Mesenteric fat pad (tissue), 1 donor: ENCODE data around the gene TBC1D2B. TPM values are rescaled to one million over a fixed set of nuclear protein-coding genes. Genes with fewer than 3 reads are reported as not detected.
"Not testable (repeated sequence)": the region's sequence is repeated elsewhere in the genome, so short reads cannot be mapped to it uniquely, and the experiment has no call there.

Experiments
- DNase-seq: peaks from one replicate; pipeline ENCODE4 v3.0.0-alpha.2; 2020; ENCODE audit warnings: low spot score
- total RNA-seq: library from RNA; stranded (reverse); fragmentation: NEBNext Ultra II Directional; extraction: Animal tissue kit (Norgen Biotek cat#: 25700); gene quantifications from one replicate; pipeline ENCODE4 v1.2.1, GENCODE V29; 2021
- donor health status: DM: yes; HTN: yes; CAD: no.

Gene TBC1D2B
- total RNA-seq, 1 donor from 2014 or later, result 82.0 TPM

DNA sequence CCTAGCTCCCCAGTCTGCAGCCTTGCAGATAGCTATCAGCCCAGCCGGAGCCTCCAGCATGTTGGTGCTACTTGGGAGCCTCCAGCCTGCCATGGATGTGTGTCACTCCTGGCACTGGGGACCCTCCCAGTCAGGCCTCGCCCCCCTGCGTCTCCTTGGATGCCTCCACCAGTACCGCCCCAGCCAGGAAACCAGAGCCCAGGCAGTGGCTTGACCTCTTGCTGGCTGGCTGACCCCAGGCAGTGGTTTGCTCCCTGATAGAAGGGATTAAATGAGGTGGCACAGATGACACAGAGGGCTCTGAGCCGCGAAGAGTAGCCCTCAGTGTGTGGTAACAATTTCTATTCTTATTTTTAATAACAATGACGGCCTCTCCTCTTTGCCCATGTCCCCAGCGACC is 98.4 kb downstream of the TBC1D2B start:
- peak; percentile 69 for DNase-seq

DNA sequence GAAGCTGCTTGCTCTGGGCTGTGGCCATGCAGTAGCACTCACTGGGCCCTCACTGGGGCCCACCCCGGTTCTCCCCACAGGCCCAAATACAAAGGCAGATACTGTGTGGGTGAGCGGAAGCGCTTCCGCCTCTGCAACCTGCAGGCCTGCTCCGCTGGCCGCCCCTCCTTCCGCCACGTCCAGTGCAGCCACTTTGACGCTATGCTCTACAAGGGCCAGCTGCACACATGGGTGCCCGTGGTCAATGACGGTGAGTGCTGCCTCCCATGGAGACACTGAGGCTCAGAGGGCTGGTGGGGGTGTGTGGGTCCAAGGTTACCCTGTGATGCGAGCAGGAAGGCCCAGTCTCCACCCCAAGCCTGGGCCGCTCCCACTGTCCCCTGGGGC is 98.8 kb downstream of the TBC1D2B start:
- not testable (repeated sequence) for DNase-seq

DNA sequence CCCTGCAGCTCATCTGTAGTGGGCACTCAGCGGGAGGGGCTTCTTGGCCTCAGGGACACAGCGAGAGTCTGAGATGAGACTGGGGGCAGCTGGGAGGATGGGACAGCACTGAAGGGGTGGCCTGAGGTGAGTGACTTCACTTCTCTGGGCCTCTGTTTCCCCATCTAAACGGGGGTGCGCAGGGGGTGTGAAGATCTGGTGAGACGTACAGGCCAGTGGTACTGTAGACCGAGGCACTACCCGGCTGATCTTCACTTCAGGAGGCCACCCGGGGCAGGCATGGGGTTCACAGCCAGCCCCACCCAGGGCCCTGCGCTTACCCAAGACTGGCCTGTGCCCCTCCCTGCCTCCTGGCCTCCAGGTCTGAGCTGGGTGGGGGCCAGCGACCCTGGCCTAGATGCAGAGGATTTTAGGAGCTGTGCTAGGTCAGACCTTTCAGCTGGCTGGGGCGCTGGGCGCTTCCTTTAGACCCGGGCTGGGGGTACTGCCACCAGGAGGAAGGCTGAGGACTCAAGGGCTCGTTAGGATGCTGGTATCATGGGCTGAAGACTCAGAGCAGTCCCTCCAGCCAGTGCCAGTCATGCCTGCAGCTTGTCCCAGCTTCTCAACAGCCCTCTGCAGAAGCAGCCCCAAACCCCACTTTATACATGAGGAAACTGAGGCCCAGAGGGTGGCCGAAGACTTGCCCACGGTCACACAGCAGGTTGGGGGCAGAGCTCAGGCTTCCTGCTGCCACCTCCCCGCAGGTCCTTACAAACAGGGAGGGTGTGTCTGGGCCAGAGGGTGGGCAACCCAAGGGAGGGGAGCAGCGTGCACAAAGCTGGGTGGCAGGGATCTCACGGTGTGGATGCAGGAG is 99.4 kb downstream of the TBC1D2B start:
- DNase-seq, result peak; percentile 88

DNA sequence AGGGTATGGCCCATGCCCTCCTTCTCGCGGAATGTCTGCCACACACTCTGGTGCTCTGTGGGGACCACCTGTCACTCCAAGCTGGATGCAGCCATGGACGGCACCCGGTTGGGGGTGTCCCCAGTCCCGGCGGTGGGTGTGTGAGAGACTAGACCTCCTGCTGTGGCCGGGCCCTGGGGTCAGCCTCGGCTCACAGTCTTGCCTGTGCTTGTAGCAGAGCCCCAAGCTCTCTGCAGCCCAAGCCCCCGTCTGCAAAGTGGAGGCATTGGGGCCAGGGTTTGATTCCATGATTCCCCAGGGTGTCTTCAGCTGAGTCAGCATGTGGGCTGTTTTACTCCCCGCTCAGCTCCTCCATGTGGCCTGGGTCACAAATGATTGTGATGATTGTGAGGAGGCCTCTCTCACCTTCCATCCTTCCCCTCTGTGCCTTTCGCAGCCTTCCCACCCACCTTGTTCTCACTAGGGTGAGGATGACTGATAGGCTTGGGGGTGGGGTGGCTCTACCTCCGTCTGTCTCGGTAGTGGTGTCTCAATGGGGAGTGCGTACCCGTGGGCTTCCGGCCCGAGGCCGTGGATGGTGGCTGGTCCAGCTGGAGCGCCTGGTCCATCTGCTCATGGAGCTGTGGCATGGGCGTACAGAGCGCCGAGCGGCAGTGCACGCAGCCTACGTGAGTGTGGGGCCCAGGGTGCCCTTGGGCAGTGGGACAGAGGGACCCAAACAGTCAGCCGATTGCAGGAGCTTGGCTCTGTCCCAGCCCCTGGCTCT is 100.6 kb downstream of the TBC1D2B start:
- peak; percentile 73 for DNase-seq

DNA sequence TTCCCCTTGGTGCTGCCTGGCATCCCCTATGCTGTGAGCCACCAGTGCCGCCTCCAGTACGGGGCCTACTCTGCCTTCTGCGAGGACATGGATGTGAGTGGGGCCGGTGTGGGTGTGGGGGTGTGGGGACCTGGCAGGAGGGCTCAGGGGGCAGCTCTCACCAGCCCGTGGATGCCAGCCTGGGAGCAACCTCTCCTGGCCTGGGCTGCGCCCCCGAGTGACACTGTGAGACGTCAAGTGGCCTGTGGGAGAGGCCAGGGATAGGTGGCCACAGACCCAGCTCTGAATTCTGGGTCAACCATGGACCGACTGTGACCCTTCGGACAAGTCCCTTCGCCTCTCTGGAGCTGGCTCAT is 101.4 kb downstream of the TBC1D2B start:
- peak; percentile 88 for DNase-seq

DNA sequence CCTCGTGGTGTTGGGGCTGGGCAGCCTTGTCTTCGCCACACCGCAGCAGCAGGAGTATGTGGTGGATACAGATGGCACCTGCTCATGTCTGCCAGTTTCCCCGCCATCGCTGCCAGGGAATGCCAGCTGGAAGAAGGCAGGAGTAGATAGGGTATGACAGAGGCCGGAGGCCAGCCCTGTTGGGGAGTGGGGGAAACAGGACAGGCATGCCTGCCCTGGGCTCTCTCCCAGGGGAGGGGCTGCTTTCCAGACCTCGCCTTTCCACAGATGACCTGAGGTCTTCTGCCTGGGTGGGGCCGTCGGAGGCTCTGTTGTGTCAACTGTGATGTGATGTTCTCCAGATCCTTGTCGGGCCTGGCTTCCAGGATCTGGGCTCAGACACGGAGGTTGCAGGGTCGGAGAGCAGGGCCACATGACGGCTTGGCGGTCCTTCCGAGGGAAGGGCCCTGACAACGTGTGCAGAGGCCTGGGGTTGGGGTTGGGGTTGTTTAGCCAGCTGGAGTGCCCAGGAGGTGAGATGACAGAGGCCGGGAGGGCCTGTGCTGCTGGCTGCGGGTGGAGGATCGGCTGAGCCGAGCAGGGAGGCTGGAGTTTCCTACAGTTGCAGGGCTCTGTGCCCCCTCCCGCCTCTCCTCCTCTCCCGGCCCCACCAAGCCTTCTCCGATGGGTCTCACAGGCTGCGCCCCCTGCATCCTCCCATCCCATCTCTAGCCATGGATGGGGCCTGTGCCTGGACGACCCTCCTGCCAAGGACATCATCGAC is 102.0 kb downstream of the TBC1D2B start:
- peak; percentile 87 for DNase-seq

DNA sequence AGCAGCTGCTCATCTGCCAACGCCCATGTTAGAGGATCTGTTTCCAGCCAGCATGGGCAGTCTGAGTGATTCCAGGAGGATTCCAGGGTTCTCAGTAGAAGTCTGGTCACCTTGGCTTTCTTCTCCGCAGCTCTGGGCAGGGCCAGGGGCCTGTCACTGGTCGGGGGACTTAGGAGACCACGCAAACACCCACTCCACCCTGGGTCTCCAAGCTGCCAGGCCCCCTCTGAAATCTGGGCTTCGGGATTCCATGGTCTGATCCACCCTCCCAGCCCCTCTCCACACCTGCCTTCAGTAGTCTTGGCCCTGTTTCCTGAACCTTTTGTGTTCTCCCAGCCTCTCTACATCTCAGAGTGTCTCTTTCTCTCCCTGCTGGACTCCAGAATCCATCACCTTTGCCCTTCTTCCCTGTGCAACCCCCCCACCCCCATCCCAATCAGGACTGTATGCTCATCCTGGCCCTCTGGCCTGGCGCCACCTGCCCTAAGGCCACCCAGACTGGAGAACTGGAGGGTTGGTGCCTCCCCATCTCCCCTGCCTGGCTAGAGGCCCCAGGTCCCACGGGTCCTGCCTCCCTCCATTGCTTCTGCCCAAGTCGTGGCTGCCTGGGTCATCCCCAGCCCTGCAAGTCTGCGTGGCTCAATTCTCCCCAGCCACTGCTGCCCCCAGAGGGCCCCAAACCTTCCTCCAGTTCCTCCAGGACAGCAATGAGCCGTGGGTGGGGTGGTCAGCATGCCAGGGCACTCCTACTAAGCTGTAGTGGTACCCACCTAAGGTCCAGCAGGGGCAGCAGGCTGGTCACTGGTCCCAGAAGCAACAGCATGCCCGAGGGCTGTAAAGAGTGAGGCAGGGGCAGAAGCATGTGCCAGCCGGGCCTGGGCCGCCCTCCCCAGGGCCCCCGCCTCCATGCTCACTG is 102.8 kb downstream of the TBC1D2B start:
- DNase-seq, result no peak

DNA sequence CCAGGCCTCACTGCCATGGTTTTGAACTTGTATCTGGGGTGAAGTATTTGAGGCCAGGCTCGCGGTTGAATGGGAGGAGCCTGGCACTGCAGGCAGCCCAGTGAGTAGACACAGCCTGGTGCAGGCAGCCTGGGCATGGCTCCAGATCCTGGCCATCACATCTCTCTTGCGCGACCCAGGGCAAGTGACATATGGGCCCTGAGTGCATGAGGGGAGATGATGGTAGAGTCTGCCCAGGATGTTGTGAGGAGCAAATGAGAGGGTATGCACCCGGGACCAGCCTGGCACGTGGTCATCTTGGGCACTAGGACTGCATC is 103.5 kb downstream of the TBC1D2B start:
- DNase-seq, result peak; percentile 83

DNA sequence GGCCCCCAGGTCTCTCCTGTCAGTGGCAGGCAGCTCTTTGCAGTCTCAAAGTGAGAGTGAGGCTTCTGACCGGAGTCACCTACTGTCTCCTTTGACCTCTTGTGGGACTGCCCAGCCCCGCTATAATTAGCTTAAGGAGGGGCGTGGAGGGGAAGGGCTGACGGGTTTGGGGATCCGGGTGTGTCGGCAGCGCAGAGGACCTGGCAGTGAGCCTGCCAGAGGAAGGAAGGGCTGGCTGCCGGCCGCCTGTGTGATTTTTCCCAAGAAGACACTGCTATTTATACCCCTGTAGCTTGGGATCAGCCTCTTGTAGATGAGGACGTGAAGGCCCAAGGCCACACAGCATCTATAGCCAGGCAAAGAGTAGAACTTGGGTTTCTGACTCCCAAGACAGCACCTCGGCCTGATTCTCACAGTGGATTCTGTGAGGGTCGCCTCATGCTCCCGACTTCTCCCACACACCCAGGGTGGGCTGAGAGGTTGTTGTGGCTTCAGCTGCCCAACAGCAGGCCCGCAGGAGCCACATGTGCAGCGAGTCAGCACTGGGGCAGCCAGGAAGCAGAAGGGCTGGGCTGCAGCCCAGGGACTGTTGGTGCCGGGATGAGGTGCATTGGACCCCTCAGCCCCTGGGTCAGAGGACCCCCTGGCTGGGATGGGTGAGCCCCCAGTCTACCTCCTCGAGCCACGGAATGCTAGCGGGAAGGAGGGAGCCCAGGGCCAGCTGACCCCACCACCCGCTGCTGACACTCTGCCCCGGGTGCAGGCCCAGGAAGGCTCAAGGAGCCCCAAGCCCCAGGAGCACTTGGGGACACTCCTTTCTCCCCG is 104.0 kb downstream of the TBC1D2B start:
- not testable (repeated sequence) for DNase-seq

DNA sequence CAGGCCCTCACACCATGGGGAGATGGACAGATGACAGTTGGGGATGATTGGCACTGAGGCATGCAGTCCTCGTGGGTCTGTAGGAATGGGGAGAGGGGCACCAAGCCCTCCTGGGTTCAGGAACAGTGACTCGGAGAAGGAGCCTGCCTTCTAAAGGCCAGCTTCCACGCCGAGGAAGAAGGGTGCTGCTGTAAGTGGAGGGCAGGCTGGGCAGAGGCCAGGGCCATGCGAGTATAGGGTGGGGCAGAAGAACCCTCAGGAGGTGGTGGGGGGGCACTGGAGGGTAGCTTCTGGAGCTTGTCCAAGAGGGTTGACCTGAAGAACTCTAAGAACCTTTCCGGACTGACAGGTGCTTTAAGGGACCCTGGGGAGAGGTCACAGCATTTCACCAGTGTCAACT is 104.8 kb downstream of the TBC1D2B start:
- not testable (repeated sequence) for DNase-seq

DNA sequence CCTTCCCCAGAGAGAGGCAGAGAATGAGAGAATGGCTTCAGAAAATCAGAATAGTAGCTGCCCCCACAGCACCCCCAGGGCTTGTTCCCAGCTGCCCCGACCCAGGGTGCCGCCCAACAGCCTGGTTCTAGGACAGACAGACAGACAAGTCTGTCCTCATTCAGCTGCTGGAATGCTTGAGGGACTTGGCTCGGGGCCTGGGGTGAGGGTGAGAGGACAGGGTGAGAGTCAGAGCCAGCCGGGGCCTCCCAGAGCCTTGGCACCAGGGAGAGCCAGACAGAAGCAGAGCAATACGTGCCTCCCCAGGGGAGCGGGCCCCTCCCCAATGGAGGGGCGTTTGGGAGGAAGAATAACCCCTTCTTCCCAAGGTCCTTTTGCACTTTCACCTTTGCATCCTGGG is 105.6 kb downstream of the TBC1D2B start:
- DNase-seq, result not testable (repeated sequence)

DNA sequence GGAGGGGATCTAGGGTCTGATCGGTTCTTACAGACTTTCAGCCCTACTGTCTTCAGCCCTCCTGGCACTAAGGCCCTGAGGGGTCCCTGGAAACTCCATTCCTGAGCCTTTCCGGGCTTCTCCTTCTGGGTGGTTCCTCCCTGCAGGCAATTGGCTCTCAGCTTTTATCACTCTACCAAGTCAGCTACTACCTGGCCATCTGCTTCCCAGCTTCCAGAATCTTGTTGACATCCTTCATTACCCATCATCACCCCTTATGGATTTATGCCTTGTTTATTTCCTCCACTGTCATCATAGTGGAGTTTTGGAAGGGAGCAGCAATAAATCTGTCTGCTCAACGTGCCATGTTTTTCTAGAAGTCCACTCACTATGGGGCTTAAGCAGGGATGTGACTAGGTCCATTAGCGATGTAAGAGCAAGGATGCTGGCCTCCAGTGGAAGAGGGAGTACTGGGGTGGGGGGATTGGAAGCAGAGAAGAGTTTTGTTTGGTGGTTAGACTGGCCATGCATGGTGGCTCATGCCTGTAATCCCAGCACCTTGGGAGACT is 106.6 kb downstream of the TBC1D2B start:
- not testable (repeated sequence) for DNase-seq

DNA sequence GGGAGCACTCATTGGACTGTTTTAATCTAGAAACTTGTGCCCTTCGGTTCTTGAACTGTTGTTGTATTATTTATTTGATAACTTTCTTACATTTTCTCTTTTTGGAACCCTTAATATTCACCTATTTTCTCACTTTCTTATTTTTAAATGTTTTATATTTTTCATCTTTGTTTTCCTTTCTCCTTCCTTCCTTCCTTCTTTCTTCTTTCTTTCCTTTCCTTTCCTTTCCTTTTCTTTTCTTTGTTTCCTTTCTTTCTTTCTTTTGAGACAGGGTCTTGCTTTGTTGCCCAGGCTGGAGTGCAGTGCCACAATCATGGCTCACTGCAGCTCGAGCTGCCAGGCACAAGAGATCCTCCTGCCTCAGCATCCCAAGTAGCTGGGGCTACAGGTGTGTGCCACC is 108.5 kb downstream of the TBC1D2B start:
- DNase-seq, result no peak

DNA sequence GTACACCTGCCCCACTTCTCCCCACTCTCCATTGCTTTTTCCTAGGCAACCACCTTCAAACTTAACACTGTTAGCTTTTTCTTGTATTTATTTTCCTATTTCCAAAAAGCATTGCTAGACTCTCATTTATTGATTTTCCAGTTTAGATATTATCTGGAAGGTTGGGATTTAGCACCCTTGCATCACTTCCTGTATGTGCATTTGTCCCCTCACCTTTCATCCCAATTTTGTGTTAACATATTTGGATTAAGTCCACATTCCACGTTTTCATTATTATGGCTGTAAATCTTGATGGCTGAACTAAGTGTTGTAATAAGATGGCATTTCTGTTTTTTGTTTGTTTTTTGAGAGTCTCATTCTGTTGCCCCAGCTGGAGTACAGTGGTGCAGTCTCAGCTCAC is 109.7 kb downstream of the TBC1D2B start:
- DNase-seq, result no peak

DNA sequence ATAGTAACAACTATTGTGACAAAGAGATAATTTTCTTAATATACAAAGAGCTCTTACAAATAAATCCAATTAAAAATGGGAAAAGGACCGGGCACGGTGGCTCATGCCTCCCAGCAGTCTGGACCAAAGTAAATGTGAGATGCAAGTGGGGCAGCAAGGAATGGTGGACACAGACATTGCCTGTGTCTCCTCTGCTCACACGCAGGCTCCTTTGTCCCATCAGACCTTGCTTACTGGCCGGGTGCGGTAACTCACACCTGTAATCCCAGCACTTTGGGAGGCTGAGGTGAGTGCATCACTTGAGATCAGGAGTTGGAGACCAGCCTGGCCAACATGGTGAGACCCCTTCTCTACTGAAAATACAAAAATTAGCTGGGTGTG is 110.3 kb downstream of the TBC1D2B start:
- DNase-seq, result not testable (repeated sequence)

DNA sequence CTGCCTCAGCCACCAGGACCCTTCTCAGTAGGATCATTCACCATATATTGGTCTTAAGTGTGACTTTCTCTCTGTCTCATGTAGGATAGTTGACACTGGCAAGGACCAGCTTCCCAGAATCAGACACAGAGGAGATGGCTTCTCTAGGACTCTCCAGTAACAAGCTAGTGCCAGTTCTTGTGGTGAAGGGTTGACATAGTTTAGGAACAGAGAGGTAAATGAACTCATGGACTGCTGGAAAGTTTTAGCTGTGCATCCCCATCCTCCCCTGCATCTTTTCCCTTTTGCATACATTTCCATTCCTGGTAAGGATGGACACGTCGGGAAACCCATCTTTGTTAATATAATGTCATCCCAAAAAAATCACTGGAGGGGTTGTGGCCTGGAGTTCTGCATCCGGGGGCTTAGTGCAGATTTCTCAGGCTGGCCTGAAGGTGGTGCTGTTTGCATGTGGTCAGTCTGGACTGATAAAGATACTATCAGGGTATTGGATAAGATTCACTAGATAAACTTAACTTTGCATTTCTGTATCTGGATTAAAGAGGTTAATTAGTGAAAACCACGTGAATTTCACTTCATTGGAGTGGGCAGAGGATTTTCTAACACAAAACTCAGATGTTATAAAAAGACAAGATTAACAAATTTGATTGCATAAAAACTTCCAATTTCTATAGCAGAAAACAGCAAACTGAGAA is 110.8 kb downstream of the TBC1D2B start:
- DNase-seq, result no peak

DNA sequence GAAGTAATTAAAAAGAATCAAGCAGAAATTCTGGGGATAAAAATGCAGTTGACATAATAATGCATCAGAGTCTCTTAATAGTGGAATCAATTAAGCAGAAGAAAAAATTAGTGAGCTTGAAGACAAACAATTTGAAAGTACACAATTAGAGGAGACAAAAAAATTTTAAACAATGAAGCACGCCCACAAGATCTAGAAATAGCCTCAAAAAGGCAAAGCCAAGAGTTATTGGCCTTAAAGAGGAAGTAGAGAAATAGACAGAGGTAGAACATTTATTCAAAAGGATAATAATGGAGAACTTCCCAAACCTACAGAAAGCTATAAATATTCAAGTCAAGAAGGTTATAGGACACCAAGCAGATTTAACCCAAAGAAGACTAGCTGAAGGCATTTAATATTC is 113.3 kb downstream of the TBC1D2B start:
- no peak for DNase-seq

DNA sequence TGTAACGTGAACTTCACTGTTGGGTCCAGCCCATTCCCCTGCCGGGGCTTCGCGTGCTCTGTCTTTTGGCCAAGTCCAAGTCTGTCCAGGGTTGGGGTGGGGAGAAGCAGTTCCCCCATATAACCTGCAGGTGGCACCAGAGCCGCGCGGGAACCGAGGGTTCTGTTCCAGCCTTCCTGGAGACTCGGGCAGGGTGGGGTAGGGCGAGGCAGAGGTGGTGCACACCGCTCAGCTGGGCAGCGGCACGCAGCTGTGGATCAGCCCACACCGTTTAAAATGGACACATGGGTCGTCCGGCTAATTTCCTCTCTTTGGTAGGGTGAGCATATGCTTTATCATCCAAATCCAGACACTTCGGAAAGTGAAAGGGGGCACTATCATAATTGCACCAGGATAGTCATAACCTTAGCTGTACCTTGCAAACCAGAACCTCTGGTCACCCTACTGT is 118.1 kb downstream of the TBC1D2B start:
- DNase-seq, result peak; percentile 94
